Stimulated activated CD4-positive, alpha-beta T cell treated with anti-CD3 and anti-CD28 coated beads, Interleukin-2, amount 100 ng/mL, for 24 hours (primary cell): ENCODE data around the gene SDHC.
"Not testable (repeated sequence)": the region's sequence is repeated elsewhere in the genome, so short reads cannot be mapped to it uniquely, and the experiment has no call there.

Experiments
- DNase-seq, 2 donors: peaks; one replicate each; pipeline ENCODE4 v3.0.0-alpha.2; 2020

Gene SDHC

DNA sequence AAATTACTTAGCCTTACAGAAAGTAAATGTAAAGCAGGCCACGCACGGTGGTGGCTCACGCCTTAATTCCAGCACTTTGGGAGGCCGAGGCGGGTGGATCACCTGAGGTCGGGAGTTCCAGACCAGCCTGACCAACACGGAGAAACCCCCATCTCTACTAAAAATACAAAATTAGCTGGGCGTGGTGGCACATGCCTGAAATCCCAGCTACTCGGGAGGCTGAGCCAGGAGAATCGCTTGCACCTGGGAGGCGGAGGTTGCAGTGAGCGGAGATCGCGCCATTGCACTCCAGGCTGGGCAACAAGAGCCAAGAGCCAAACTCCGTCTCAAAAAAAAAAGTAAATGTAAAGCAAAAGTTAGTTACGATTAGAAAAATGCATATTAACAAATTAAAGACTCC, 75.0 kb downstream of the SDHC start:
- DNase-seq, result not testable (repeated sequence)

DNA sequence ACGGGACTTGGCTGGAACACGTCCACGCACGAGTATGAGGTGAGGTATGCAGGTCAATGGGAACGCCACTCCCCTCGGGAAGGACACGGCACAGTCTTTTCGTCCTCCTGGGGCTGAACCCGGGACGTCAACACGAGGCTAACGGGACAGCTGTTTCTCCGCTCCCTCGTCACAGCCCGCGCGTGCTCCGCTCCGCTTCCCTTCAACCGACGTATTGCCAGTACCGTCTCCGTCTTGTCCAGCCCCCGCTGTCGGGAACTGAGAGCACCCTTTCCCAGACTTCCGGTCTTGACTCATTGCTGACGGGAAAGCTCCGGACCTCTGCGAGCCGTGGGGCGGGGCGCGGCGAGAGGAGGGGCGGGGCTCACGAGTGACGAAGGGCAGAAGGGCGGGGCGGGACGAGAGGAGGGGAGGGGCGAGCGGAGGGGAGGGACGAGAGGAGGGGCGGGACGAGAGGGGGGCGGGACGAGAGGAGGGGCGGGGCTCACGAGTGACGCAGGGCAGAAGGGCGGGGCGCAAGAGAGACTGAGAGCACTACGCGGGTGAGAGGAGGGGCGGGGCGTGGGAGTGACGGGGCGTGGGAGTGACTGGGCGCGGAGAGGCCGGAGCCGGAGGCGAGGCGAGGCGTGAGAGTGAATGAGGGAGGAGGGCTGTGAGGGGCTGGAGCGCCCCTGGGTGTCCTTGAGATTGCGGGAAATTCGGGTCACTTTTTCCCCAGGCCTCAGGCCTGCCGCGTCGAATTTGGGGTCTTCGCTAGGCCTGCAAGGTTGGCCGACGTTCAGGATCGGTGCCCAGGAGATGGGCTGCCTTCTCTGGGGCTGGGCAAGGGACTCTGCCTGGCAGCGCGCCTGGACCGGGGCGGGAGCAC, 75.7 kb downstream of the SDHC start:
- peak; percentile 92 to 94 for DNase-seq

DNA sequence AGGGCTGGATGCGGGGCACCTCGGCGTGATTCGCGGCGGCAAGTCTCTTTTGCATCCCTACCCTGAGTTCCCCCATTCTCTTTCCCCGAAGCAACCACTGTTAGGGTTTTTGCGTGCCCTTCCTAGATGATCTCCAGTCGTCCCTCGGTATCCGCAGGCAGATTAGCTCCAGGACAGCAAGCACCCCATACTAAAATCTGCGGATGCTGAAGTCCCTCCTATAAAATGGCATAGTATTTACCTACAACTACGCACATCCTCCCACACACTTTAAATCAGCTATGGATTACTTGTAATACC, 76.3 kb downstream of the SDHC start:
- DNase-seq, result no peak

DNA sequence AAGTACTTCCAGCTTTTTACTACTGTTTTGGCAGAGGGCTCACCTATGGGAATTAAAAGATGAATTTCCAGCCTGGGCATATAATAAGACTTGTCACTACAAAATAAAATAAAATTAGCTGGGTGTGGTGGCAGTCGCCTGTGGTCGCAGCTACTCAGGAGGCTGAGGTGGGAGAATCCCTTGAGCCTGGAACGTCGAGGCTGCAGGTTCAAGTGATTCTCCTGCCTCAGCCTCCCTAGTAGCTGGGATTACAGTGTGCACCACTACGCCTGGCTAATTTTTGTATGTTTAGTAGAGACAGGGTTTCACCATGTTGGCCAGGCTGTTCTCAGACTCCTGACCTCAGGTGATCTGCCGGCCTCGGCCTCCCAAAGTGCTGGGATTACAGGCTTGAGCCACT, 77.0 kb downstream of the SDHC start:
- not testable (repeated sequence) for DNase-seq

DNA sequence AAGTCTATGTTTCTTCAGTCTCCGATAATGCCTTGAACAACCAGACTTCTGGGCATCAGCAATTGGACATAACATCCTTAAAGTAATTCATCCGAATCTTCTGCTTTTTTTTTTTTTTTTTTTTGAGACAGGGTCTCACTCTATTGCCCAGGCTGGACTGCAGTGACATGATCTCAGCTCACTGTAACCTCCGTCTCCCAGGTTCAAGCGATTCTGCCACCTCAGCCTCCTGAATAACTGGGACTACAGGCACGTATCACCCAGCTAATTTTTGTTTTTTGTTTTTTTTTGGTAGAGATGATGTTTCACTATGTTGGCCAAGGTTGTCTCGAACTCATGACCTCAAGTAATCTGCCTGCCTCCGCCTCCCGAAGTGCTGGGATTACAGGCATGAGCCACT, 77.4 kb downstream of the SDHC start:
- DNase-seq, result no peak

DNA sequence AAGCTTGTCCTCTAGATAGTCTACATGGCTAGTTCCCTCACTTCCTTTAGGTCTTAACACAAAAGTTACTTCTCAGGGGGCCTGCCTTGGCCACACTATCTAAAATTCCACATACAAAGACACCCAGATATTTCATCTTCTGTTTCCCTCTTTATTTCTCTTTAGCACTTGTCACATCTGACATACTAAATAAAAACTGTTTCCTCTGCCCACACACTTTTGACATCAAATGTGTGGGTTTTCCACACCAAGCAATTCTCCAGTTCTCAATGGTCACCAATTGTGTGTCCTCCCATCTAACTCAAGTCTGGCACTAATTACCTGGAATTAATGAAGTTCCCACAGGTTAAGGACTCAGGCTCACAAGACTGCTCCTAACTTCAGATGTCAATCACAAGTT, 79.0 kb downstream of the SDHC start:
- DNase-seq, result no peak

DNA sequence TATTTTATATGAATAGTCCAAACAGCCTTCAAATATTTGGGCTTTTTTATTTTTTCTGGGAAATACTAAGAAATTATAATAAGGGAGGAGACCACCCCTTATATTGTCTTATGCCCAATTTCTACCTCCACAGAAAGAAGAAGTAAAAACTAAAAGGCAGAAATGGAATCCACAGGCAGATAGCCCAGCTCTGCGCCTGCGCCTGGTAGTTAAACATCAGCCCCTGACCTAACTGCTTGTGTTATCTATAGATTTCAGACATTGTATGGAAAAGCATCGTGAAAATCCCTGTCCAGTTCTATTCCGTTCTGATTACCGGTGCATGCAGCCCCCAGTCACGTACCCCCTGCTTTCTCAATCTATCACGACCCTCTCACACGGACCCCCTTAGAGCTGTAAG, 82.9 kb downstream of the SDHC start:
- not testable (repeated sequence) for DNase-seq

DNA sequence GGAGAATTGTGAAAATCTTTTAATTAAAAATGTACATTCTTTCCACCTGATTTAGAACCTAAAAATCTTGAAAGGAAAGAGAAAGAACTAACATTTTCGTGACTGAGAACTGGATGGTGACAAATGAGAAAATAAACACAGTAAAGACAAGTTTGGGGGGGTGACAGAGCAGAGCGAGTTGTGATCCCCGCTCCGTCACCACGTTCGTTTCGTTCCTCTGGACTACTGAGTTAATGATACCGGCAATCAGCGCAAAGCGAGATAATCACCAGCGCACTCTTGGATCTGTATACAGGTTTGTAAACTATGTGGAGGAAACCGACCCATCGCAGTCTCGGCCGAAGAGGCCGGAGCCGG, 84.7 kb downstream of the SDHC start:
- DNase-seq, result no peak

DNA sequence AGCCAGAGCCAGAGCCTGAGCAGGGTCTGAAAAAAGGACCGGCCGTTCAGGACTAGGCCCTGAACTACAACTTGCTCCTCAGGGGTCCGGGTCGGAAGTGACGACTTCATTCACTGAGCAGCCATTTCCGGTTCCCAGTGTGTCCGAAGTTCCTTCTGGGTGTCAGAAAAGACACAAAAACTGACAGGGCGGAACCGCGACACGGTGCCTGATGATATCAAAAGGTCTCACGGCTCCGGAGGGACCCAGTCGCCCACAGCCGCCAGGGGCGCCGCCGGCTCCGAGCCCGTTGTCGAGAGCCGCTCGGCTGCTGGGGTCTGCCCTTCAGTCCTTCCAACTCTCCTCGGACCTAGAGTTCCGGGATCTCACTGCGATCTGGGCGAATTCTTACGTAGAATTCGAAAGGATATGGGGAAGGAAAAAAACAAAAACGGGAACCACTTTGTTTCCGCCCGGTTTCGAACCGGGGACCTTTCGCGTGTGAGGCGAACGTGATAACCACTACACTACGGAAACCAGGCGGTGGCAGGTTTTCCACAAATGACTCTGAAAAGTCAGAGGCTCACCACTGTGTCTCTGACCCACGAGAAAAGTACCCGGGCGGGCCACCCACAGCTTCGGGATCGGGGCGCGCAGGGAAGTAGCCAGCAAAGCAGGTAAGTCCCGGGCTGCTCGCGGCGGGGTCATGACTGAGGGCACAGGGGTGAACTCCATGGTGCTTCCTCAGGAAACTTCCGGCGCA, 85.2 kb downstream of the SDHC start:
- DNase-seq, result peak; percentile 93 to 94

DNA sequence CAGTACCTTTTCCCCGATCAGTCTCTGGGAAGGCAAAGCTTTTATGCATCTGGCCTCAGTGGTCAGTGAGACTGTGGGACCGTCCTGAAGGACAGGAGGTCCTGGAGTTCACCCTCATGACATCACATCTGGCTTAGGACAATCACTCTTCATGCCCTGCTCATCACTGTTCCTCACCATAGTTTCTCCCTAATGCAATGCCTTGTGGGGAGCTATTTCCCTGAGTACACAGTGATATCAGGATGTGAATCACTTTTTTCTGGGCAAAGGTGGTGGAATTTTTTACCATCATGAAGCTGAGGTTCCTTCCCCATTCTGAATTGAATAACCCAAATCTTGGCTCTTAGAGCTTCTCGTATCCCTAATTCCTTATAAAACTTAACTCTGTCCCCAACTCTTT, 88.3 kb downstream of the SDHC start:
- DNase-seq, result no peak

DNA sequence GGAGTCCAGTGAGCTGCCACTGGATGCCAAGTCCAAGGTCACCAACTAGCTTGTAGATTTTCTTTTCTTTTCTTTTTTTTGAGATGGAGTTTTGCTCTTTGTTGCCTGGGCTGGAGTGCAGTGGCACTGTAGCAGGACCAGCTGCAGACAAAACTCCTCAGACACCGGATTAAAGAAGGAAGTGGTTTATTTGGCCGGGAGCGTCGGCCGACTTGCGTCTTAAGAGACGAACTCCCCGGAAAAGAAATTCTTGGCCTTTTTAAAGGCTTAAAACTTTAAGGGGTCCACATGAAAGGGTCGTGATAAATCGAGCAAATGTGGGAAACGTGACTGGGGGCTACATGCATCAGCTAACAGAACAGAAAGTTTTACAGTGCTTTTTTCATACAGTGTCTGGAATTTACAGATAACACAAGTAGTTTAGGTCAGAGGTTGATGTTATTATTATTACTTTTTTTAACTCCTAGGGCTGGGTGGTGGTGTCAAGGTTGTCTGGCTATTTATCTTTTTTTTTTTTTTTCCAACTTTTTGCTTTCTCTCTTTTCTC, 89.9 kb downstream of the SDHC start:
- DNase-seq, result no peak

DNA sequence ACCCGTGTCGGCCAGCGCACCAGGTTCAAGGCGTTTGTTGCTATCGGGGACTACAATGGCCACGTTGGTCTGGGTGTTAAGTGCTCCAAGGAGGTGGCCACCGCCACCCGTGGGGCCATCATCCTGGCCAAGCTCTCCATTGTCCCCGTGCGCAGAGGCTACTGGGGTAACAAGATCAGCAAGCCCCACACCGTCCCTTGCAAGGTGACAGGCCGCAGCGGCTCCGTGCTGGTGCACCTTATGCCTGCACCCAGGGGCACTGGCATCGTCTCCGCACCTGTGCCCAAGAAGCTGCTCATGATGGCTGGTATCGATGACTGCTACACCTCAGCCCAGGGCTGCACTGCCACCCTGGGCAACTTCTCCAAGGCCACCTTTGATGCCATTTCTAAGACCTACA, 92.4 kb downstream of the SDHC start:
- DNase-seq, result not testable (repeated sequence)

DNA sequence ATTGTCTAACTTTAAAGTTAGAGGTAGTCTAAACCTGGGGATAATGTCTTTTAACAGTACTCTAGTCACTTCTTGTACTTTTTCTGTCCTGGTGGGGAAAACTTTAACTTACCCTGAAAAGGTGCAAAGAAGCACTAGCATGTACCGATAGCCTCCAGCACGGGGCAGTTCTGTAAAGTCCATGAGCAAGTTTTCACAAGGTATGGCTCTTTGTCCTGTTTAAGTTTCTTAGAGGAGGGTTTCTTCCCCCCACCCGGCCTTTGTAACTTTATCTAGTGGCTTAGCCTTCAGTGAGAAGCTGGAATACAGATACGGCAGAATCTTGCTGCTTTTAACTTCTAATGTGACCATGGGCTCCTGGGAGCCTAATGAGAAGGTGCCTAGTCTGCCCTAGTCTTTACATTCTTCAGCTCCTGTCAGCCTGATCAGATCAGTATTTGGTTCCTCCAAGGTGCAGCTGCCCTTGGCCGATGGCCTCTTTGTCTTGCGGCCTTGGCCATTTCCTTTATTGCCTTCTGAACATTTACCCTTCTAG, 93.3 kb downstream of the SDHC start:
- no peak for DNase-seq

DNA sequence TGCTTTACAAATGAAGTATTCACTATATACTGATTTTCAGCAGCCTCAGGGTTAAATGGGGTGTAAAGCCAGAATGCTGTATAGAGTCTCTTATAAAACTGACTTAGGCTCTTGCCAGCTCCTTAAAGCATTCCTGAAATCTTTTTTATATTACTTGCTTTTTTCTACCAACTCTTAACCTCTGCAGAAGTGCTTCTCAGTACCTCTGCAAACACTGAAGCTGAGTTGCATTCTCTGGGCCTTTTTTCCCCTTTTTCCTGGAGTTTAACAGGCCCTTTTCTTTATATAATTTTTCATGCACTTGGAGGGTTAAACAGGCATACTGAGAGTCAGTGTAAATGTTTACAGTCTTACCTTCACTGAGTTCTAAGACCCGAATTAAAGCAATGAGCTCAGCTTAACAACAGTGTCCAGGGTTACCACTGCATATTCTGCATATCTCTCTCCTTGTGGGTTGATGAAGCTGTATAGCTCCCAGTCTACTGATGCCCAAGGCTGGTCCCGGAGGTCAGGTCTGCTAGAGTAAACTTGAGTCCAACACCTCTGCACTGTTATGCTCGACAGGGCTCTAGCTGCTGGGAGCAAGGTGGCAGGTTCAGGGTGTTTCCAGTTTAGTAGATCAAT, 94.4 kb downstream of the SDHC start:
- DNase-seq, result no peak

DNA sequence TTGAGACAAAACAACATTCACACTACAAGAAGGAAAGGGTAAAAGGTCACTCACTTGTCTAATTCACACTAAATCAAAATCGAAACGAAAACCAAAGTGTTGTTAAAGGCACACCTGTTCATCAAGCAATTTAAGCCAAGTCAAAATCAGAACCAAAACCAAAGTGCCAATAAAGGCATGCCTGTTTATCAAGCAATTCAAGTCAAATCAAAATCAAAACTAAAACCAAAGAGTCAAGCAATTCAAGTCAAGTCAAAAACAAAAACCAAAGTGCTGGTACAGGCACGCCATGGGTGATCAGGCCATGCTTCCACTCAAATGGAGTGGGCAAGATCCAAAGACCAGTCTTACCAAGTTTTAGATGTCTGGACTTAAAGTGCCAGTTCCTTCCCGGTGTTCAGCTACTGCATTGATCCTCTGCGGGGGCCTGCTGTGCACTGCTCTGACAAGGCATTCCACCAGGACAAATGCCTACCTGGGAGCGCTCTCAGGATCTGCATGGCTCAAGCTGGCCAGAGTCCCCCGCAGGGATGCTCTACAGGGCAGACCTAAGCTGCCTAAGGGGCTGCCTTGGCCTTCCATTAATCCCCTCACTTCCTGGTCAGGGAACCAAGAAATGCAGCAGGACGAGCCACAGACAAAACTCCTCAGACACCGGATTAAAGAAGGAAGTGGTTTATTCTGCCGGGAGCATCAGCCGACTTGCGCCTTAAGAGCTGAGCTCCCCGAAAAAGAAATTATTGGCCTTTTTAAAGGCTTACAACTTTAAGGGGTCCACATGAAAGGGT, 95.9 kb downstream of the SDHC start:
- DNase-seq, result peak in 1 of 2 donors; percentile 28

DNA sequence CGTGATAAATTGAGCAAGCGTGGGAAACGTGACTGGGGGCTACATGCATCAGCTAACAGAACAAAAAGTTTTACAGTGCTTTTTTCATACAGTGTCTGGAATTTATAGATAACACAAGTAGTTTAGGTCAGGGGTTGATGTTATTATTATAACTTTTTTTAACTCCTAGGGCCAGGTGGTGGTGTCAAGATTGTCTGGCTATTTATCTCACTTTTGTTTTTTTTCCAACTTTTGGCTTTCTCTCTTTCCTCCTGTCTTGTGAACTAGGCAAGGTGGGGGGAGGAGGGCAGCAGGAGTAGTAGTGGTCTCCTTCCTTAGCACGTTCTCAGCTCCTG, 96.4 kb downstream of the SDHC start:
- DNase-seq, result not testable (repeated sequence)
